NK-92 treated with Interleukin-12 subunit alpha and Interleukin-12 subunit beta, amount 100 ng/mL, for 24 hours (cell line): ENCODE data around the gene RBM20.
"Not testable (repeated sequence)": the region's sequence is repeated elsewhere in the genome, so short reads cannot be mapped to it uniquely, and the experiment has no call there.

Experiments
- DNase-seq: peaks from one replicate; lab custom pipeline; 2025; lab: John Stamatoyannopoulos, UW

Gene RBM20

DNA sequence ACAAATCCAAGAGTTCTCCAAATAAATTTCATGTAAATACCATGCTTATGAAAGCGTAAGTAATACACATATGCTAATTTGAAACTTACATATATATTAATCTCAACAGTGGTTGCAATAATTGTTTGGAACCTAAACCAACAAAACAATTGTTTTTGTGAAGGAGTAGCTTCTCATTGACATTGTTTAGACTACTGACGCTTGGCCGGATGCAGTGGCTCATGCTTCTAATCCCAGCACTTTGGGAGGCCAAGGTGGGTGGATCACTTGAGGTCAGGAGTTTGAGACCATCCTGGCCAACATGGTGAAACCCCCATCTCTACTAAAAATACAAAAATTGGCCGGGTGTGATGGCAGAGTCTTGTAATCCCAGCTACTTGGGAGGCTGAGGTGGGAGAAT, 61.5 kb downstream of the RBM20 start:
- not testable (repeated sequence) for DNase-seq

DNA sequence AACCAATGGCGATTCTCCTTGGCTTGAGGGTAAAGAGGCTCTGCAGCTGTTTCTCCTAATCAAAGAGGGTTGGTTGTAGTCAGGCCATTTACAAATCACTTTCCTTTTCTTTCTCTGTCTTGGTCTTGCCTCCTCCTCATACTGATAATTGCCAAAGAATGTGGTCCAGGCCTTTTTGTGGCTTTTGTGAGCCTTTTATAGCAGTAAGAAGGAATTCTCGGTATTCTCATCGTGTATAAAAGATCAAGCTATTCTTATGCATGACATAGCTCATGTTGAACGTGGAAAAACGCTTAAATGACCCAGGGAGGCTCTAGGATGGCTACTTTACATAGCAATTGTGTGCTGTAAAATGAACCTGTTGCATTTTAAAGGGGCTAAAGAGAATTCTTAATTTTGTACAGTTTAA, 62.6 kb downstream of the RBM20 start:
- DNase-seq: no peak

DNA sequence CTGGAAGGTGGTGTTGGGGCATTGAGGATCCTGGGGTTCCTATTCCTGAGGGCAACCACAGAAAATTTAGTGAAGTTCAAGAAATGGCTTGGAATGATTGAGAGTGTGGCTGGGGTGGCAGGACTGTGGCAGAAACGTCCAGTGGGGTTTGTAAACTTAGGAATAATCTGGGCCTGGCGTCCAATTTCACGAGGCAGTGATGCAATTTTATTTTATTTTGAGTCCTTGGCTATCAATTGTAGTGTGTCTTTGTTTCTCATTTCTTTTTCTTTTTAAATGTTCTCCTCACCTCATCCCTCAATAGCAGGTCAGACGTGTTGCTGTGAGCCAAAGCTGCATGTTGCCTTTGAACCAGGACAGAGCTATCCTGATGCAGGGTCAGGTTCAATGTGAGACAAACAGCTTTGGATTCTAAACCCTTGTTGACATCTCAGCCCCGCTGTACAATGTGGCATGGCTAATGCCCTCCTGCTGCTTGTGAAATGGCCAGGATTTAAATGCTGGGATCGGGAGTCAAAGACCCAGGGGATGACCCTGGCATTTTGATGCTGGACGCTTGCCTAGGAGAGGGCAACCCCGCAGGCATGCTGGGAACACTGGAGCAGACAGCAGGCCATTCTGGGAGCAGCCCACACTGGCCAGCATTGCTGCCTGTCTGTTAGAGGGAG, 64.8 kb downstream of the RBM20 start:
- DNase-seq: no peak

DNA sequence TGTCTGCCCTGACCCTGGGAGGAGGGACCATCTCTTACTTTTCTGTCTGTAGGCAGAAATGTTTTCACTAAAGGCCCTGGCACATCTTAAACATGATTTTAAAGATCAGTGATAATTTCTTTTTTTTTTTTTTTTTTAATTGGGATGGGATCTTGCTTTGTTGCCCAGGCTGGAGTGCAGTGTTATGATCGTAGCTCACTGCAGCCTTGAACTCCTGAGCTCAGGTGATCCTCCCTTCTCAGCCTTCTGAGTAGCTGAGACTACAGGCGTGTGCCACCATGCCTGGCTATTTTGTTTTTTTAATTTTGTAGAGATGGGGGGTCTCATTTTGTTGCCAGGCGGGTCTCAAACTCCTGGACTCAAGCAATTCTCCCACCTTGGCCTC, 65.3 kb downstream of the RBM20 start:
- DNase-seq: no peak

DNA sequence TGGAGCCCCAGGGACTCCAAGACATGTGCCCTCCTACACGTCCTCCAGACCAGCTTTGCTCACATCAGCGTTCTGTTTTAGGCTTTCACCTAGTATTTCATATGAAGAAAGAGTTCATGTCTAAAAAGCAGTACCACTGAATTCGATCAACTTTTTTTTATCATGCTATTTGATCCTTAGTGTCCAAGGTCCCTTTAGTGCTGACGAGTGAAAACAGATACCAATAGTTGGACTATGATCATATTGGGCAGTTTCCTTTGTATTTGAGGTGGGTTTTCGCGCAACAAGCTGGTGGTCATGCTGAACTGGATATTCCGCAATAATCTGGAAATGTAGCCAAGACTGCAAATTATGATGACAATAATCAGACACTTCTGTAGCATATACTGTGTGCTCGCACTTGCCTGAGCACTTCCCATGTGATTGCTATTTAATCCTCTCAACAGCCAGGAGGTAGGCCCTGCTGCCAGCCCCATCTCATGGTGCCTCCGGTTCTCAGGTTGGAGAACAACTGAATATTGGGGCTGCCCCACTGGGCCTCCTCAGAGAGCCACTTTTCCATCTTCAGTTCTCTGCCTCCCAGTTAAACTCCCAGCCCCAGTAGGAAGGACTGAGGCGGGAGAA, 65.9 kb downstream of the RBM20 start:
- no peak for DNase-seq

DNA sequence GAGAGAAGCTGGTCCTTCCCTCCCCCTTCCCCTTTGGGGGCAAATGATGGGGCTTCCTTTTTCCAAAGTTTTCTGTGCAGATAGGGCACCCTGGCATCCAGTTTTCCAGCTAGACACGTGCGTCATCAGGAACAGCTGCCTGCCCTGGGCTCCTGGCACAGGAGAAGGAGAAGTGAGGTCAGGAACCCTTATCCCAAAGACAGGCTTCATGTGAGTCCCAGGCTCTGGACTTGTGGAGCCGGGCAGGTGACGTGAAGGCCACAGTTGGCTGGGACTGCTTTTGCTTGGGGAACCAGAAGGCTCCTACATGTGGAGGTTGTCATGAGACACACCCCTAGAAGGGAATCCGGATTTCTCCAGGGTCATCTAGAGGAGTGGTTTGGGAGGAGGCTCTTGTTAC, 66.5 kb downstream of the RBM20 start:
- DNase-seq: no peak

DNA sequence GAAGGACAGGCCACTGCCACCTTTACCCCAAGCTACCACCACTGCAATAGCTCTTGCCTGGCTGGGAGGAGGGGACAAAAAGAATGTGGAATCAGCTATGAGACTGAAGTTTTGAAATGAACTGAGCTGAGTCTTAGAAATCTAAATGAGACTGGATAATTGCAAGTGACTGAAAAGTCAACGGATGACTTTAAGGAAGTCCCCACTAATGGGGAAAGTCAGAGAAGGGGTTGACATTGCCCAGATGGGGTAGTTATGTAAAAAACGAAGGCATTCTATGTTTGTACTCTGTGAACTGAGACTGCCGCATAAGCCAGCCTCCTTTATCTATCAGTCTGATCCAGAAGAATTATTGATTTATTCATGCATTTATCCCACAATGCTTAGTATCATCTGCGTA, 67.2 kb downstream of the RBM20 start:
- no peak for DNase-seq

DNA sequence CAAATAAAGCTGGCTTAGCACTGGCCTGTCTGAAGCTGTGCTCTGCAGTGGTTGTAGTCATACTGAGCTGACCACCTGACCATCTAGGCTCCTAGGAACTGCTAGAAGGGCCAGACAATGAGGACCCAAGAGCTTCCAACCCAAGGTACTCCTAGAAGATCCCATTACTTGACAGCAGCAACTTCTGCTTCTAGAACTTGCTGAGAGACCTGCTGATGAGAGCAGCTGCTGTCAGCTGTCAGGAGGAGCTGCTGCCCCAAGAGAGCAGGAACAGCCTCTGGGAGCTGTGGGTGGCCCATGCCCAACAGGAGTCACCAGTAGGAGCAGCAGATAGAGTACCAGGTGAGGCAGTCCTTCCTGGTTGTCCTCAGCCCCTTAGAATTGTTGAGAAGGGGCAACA, 70.2 kb downstream of the RBM20 start:
- DNase-seq: no peak

DNA sequence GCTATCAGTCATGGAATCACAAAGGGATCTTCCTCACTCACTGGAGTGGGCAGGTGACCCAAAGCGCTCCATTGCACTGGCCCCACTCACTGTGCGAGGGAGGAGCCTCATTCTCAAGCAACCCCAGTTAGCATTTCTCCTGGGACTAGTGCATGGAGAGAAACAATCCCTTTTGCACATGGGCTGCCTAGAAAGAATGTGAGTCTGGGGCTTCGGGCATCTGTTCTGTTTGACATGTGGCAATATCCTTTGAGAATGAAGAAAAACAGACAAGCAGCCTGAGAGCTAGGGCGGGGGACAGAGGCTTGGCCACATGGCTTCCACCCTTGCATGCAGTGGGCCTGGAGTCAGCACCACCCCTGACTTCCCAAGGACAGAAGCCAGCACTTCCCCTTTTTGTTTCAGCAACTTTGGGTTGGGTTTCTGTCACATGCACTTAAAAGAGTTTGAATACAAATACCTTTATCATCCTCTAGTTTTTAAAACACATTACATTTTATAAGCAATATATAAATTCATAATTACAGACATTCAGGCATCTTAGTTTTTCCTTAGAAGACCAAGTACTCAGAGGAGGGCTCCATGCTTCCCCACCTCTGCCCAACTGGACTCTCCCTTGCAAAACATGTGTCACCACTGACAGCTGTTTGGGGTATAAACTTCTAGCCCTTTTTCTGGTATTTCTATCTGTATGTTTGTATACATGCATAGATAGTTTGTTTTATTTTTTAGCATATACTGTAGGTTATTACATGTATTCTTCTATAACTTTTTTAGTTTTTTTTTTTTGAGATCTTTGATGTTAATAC, 73.8 kb downstream of the RBM20 start:
- DNase-seq: no peak

DNA sequence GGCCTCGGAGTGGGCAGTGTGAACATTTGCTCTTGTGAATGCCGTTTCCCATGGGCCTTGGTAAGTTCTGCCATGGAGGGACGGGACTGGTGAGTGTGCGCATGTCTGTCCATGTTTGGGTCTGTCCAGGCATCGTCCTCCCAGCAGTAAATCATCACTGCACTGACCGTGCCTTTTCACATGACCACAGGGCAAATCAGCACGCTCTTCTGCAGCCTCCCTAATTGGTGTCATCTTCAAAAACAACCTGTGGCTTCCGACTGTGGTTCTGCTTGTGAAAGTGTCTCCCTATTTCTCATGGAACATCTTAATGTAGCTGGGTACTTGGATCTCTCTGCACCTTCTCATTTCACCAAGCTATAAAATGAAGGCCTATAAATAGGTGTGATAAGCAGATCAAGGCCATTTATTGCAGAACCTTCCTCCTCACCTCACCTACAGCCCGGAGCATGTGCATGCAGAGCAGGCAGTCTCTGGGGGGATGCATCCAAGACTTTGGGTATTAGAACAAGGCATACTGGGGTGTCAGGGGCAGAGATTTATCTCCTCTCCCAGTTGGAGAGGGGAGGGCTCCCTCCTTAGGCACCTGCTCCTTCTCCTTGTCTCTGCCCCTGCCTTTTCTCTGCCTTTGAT, 77.4 kb downstream of the RBM20 start:
- DNase-seq: no peak

DNA sequence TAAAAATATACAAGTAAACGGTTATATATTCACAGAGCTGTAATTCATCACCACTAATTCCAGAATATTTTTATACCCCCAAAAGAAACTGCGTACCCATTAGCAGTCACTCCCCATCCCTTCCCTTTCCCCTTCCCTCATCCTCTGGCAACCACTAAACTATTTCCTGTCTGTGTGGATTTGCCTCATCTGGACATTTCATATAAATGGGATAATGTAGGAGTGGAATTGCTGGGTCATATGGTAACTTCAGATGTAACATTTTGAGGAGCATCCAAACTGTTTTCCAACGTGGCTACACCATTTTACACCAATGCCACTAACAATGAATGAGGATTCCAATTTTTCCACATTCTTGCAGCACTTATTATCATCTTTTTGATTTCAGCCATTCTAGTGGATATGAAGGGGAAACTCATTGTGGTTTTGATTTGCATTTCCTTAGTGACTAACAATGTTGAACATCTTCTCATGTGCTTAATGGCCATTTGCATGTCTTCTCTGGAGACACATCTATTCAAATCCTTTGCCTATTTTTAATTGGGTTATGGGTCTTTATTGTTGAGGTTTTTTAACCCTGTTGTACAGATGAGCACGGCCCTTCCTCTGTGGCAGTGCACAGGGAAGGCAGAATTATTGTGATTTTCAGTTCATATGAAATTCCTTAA, 79.2 kb downstream of the RBM20 start:
- DNase-seq: no peak

DNA sequence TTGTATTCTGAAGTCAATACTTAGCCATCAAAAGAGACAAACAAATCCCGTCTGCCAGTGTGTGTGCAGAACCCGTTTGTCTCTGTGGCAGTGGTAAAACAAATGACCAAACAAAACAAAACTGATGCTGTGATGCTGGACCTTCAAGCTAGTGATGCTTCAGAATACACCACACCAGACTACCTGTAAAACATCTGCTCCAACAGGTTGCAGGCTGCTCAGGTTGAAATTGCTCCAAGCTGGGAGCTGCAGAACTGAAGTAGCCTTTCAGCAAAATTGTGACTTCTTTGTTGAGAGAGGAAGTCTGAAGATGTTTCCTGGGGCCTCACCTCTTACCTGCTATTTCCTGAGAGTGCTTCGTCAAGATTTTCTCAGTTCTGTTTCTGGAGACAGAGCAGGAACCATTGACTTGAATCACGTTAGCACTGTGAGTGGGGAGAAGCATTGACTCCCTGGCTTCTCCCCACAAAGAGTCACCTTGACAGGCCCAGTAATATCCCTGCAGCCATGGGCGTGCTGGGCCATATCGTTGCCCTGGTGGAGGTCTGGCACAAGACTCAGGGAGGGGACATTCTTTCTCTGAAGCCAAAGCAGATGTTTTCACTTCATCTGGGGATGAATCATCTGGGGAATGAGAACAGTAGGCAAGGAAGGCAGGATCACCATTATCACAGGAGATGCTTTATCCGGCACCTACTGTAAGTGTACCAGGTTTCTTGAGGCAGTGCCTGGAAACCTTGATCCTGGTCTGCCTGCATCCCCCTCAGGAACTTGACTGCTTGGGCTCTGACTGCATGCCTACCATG, 80.2 kb downstream of the RBM20 start:
- no peak for DNase-seq

DNA sequence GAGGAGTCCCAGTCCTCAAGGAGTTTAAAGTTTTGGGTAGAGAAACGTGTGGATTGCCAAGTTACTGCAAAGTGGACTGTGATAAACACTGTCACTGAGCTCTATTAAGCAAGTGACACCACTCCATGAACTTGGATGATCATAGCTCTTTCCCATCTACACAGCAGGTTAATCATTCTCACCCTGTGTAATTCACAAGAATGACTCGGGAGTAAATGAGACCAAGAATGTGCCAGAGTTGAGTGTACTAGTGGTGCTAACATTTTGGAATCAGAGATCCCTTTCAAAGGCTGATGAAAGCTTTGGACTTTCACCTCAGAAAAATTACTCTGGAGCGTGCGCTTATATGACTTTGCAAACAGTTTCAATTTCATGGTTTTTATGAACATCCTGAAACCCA, 80.8 kb downstream of the RBM20 start:
- DNase-seq: no peak

DNA sequence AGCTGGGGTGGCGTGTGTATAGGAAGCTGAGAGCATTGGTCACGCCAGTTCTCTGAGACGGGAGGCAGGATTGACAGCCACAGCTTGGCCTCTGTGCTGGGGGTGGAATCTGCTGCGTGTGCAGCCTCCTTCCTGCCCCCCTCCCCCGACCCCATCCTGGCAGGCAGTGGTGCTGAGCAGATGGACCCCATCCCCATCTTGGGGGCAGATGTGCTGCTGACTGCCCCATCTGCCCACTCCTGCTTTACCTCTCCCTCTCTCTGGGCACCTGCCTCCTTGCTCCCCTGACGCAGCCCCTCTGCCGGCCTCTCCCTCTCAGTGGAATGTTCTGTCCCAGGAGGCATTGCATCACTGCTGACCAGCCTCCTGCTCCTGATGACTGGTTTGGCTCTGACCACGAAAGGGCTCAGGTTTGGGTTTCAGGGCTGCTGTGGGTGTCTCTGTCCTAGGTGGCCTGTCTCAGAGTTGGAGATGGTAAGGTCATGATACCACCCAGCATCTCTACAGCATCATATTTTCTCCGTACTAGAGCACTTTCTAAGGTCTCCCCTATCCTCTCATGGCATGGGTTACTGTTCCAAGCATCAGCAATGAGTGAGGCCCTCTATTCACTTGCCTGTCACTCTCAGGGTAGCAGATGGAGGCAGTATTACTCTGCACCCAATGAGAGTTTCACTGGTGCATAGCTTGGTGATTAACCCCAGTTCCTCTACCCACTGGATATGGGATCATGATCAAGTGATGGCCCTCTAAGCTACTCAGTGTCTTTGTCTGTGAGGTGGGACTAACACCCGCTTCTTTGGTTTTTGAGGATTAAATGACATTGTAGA, 81.9 kb downstream of the RBM20 start:
- no peak for DNase-seq

DNA sequence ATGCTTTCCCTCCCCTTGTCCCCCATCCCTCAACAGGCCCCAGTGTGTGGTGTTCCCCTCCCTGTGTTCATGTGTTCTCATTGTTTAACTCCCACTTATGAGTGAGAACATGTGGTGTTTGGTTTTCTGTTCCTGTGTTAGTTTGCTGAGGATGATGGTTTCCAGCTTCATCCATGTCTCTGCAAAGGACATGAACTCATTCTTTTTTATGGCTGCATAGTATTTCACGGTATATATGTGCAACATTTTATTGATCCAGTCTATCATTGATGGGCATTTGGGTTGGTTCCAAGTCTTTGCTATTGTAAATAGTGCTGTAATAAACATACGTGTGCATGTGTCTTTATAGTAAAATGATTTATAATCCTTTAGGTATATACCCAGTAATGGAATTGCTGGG, 83.6 kb downstream of the RBM20 start:
- not testable (repeated sequence) for DNase-seq

DNA sequence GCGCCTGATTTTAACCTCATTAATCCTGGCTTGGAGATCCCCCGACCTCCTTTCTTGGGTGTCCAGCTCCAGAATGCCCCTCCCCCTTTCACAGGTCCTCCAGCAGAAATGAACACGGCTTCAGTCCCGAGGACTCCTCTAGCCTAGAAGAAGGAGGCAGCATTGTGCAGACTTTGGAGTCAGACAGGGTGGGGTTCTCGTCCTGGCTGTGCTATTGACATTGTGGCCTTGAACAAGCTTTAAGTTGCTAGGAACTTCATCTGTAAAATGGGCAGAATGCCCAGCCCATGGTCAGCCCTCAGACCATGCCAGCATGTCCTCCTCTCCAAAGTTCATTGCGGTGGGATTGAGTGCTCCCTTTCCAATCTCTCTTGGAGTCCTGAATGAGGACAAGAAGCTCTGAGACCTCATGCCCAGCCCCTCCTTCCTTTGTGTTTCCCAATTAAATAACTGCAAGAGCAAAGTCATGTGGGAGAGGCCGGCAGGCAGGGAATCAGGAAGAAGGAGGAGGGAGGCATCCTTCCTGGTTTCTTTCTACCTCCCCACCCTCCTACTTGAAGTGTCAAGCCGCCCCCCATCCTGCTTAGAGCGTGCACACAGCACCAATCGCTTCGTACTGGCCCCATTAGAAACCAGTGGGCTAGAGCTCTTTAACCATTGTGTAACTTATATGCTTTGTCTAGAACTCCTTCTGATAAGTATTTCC, 86.4 kb downstream of the RBM20 start:
- no peak for DNase-seq

DNA sequence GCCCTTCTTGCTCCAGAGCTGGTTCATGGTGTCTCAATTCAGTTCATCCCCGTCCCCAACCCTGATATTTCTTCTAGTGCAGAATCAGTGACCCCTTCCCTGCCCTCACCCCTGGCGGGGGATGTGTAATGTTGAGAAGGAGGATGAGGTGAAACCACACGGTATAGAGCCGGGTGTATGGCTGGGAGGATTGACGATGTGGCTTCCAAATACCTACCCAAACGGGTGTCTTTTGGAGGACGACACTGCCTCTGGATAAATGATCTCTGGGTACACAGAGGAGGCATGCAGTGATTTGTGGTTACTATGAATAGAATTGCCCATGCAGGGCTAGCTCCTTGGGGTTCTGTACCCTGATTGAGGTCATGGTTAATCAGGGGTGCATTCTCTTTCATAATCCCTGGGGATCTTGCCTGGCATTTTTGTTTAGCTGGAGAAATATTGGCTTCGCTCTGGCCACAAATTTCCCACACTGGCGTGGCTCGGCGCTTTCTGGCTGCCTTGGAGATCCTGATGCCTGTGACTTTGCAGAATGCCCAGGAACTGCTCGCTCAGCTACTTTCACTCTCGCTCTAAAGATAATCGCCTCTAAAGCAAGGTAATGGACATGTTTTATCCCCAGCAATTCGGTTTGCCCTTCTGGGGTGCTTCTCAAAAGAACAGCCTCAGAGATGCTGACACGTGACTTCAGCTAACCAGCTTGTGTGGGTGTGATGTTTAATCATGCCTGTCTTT, 89.2 kb downstream of the RBM20 start:
- DNase-seq: no peak

DNA sequence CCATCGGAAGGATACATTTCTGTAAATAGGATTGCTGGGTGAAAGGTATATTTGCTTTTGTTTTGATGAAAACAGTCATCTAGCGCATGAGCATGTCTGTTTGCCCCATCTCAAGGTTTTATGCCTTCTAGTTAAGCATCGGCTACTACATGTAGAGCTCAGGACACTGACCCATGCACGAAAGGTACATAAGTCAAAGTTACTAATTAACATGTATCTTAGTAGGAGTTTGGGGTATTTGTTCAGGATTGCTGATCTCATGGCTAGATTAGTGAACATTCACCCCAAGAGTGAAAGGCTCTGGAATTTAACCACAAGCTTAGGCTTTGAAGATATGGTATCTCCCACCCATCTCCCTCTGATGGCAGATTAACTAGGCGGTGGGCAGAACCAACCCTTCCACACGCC, 91.5 kb downstream of the RBM20 start:
- no peak for DNase-seq
